Thyroid gland (tissue), 4 donors: ENCODE measurements around the gene DMD. TPM values are rescaled to one million over a fixed set of nuclear protein-coding genes. Genes with fewer than 3 reads are reported as not detected.

Experiments
- DNase-seq, 2 donors: peaks; one replicate each; pipeline ENCODE4 v3.0.0-alpha.2; 2019
- H3K27ac ChIP-seq, 3 donors: fragments of 200-600 bp; sonication (generic); 1 replicate in 2 of 3; 2 replicates in 1 of 3; pipeline ENCODE4 v1.5.1; 2016 to 2019; ENCODE audit warnings: mild to moderate bottlenecking in 1 of 3, moderate library complexity in 1 of 3
- H3K27me3 ChIP-seq: fragments of 200-600 bp; sonication (generic); one replicate; pipeline ENCODE4 v1.5.1; 2019
- H3K36me3 ChIP-seq, 2 donors: fragments of 200-600 bp; sonication (generic); one replicate each; pipeline ENCODE4 v1.5.1; 2016 to 2019
- H3K4me1 ChIP-seq, 2 donors: fragments of 200-600 bp; sonication (generic); one replicate each; pipeline ENCODE4 v1.5.1; 2017 to 2019
- H3K4me3 ChIP-seq, 3 donors: fragments of 200-600 bp; sonication (generic); replicated peaks in 1 of 3; 1 replicate in 2 of 3; 2 replicates in 1 of 3; pipeline ENCODE4 v1.5.1; 2016; ENCODE audit warnings: mild to moderate bottlenecking in 1 of 3
- H3K9me3 ChIP-seq: fragments of 200-600 bp; sonication (generic); one replicate; pipeline ENCODE4 v1.5.1; 2017
- CTCF ChIP-seq, 6 experiments: fragments of 200-600 bp in 3 of 6; fragments of 450-650 bp in 3 of 6; sonication (generic) in 3 of 6; IDR thresholded peaks; one replicate each; pipeline ENCODE4 v1.5.1; 2016 to 2019; ENCODE audit warnings: antibody characterized with exemption in 6 of 6, mild to moderate bottlenecking in 2 of 6, inconsistent platforms in 1 of 6, moderate library complexity in 1 of 6
- POLR2A ChIP-seq, 2 donors: fragments of 450-650 bp; IDR thresholded peaks; one replicate each; pipeline ENCODE4 v1.6.1; 2017; ENCODE audit warnings: antibody characterized with exemption in 2 of 2, mild to moderate bottlenecking in 2 of 2, moderate library complexity in 1 of 2
- WGBS, 2 donors: methylation state at CpG; one replicate each; pipeline ENCODE4 v1.1.5; 2017; 5-methylcytosine and 5-hydroxymethylcytosine counted together
- intact Hi-C: fragments of 100-400 bp; cut with DNase I; formaldehyde crosslinking; loops from one replicate; pipeline ENCODE4 v1.15.1; 2023
- total RNA-seq, 4 donors: library from RNA; depleted of rRNA; stranded (reverse); fragments of >200 nt; gene quantifications; one replicate each; pipeline ENCODE4 v1.2.3, GENCODE V29; 2016

The DMD gene
- total RNA-seq, 4 donors from 2014 or later: 16.5 to 24.0 (median 21.7) TPM

GRCh38 chrX:32524385-32524784 lies 687.0 kb downstream of the DMD start:
- H3K9me3 ChIP-seq: no peaks in the 10 kb centered on the region
- no peak for DNase-seq
- no peaks in the 10 kb centered on the region for H3K36me3 ChIP-seq
- H3K27me3 ChIP-seq: no peaks in the 10 kb centered on the region
- H3K4me1 ChIP-seq: no peaks in the 10 kb centered on the region
- 85 to 95% methylated on average over 2 of the region's 2 CpGs for WGBS, 2 donors
- TF ChIP-seq CTCF (IDR thresholded peaks at IDR 0.05): no peak
- intact Hi-C loops: no loop called here
- no peak overlapping the region for H3K27ac ChIP-seq
- no peak overlapping the region for H3K4me3 ChIP-seq

GRCh38 chrX:32520789-32521188 lies 690.6 kb downstream of the DMD start:
- TF ChIP-seq POLR2A (IDR thresholded peaks at IDR 0.05) (no peak), CTCF (IDR thresholded peaks at IDR 0.05) (no peak)
- no peaks in the 10 kb centered on the region for H3K36me3 ChIP-seq
- H3K9me3 ChIP-seq: no peaks in the 10 kb centered on the region
- no peaks in the 10 kb centered on the region for H3K4me1 ChIP-seq
- no peaks in the 10 kb centered on the region for H3K27me3 ChIP-seq
- intact Hi-C loops: no loop called here
- WGBS, 2 donors: 89 to 94% methylated on average over 2 of the region's 2 CpGs
- DNase-seq: no peak
- H3K4me3 ChIP-seq: no peak overlapping the region
- H3K27ac ChIP-seq: no peak overlapping the region

GRCh38 chrX:32514986-32515385 lies 696.4 kb downstream of the DMD start:
- Histone ChIP-seq H3K27me3 (no peaks in the 10 kb centered on the region), H3K4me1 (no peaks in the 10 kb centered on the region), H3K4me3 (no peak overlapping the region), H3K9me3 (no peaks in the 10 kb centered on the region), H3K36me3 (no peaks in the 10 kb centered on the region), H3K27ac (no peak overlapping the region)
- 59 to 68% methylated on average over 5 of the region's 5 CpGs for WGBS, 2 donors
- TF ChIP-seq POLR2A (IDR thresholded peaks at IDR 0.05): no peak
- no peak for TF ChIP-seq CTCF (IDR thresholded peaks at IDR 0.05)
- intact Hi-C loops: no loop called here
- DNase-seq: no peak

- WGBS, 2 donors: 83 to 86% methylated on average over 3 of the region's 3 CpGs
- no peak for DNase-seq
- TF ChIP-seq POLR2A (IDR thresholded peaks at IDR 0.05) (no peak), CTCF (IDR thresholded peaks at IDR 0.05) (no peak)
- H3K9me3 ChIP-seq: no peaks in the 10 kb centered on the region
- H3K27me3 ChIP-seq: no peaks in the 10 kb centered on the region
- intact Hi-C loops: no loop called here
- H3K4me3 ChIP-seq: no peak overlapping the region
- no peaks in the 10 kb centered on the region for H3K36me3 ChIP-seq
- no peak overlapping the region for H3K27ac ChIP-seq
- no peaks in the 10 kb centered on the region for H3K4me1 ChIP-seq
These were observed 709.7 kb downstream of the DMD start for GRCh38 chrX:32501606-32502005.

GRCh38 chrX:32496671-32497070 lies 714.7 kb downstream of the DMD start:
- H3K4me3 ChIP-seq: no peak overlapping the region
- no peaks in the 10 kb centered on the region for H3K4me1 ChIP-seq
- H3K27ac ChIP-seq: no peak overlapping the region
- H3K27me3 ChIP-seq: no peaks in the 10 kb centered on the region
- H3K9me3 ChIP-seq: no peaks in the 10 kb centered on the region
- no peaks in the 10 kb centered on the region for H3K36me3 ChIP-seq
- DNase-seq: no peak
- intact Hi-C loops: no loop called here
- 92 to 93% methylated on average over 6 of the region's 6 CpGs for WGBS, 2 donors
- no peak for TF ChIP-seq CTCF (IDR thresholded peaks at IDR 0.05)
- TF ChIP-seq POLR2A (IDR thresholded peaks at IDR 0.05): no peak
